K562 (cell line): Measurements from ENCODE around the gene RDH13. TPM values are rescaled to one million over a fixed set of nuclear protein-coding genes. Genes with fewer than 3 reads are reported as not detected.
A peak's percentile ranks its signal among the peaks of the same experiment; 100 is the strongest.

Experiments used
- BACH1 ChIP-seq: fragments of 200-800 bp; sonication (Bioruptor generic); IDR thresholded peaks from 2 replicates; pipeline ENCODE4 v1.6.1; 2016; ENCODE audit warnings: missing genetic modification characterization, missing compliant biosample characterization
- BCL6 ChIP-seq: fragments of 250-450 bp; sonication (Bioruptor Pico); IDR thresholded peaks from 2 replicates; pipeline ENCODE4 v1.4.0; 2020
- HMG20B ChIP-seq: fragments of 250-450 bp; sonication (Bioruptor Pico); IDR thresholded peaks from 2 replicates; pipeline ENCODE4 v1.5.0; 2021; ENCODE audit warnings: mild to moderate bottlenecking
- ILF3 ChIP-seq: fragments of 450-650 bp; IDR thresholded peaks from 2 replicates; pipeline ENCODE4 v1.6.1; 2018; ENCODE audit warnings: antibody characterized with exemption, mild to moderate bottlenecking, moderate library complexity, borderline replicate concordance
- KLF1 ChIP-seq: fragments of 450-650 bp; IDR thresholded peaks from 2 replicates; pipeline ENCODE4 v1.6.1; 2016; ENCODE audit warnings: missing genetic modification characterization, missing compliant biosample characterization
- NCOA2 ChIP-seq, 2 experiments: fragments of 450-650 bp; IDR thresholded peaks; 2 replicates each; pipeline ENCODE4 v1.6.1; 2018; ENCODE audit warnings: mild to moderate bottlenecking in 2 of 2, moderate library complexity in 1 of 2; ENCODE audit not compliant: partially characterized antibody in 2 of 2
- POLR2H ChIP-seq: IDR thresholded peaks from 2 replicates; pipeline ENCODE4 v1.6.1; 2016; ENCODE audit warnings: missing genetic modification characterization, low read depth, mild to moderate bottlenecking, control low read depth, missing compliant biosample characterization, moderate library complexity
- RHOXF2B ChIP-seq: fragments of 250-450 bp; sonication (Bioruptor Pico); conservative IDR thresholded peaks from 2 replicates; pipeline ENCODE4 v1.5.1; 2021
- ZNF143 ChIP-seq: sonication (generic); formaldehyde crosslinking; IDR thresholded peaks from 2 replicates; pipeline ENCODE4 v1.9.0; 2022; ENCODE audit warnings: mild to moderate bottlenecking, missing genetic modification reagents
- ZNF263 ChIP-seq: sonication (generic); formaldehyde crosslinking; IDR thresholded peaks from 2 replicates; pipeline ENCODE4 v1.8.0; 2022; ENCODE audit warnings: mild to moderate bottlenecking, missing genetic modification reagents, borderline replicate concordance
- ZNF586 ChIP-seq: fragments of 450-650 bp; formaldehyde crosslinking; conservative IDR thresholded peaks from 2 replicates; pipeline ENCODE4 v1.4.0; 2020; ENCODE audit warnings: mild to moderate bottlenecking, moderate library complexity
- polyA plus RNA-seq, 8 experiments: library from polyadenylated mRNA; depleted of rRNA in 4 of 8; stranded (reverse) in 5 of 8; unstranded in 3 of 8; fragments of >200 nt; fragmentation: Nextera tagmentation in 2 of 8; fragmentation: Illumina TruSeq in 1 of 8; extraction: Ambion mirVana in 2 of 8; extraction: Trizol in 1 of 8; gene quantifications; 2 replicates each; pipeline versions ENCODE4 v1.2.1 to v1.2.3, GENCODE V29; 2011 to 2014; ENCODE audit warnings: inconsistent platforms in 1 of 8, missing spikeins in 1 of 8
- total RNA-seq, 7 experiments: library from RNA; depleted of rRNA in 6 of 7; stranded (reverse); fragments of >200 nt in 6 of 7; fragmentation: Illumina TruSeq in 2 of 7; extraction: Trizol in 2 of 7; gene quantifications; 2 replicates each; pipeline versions ENCODE4 v1.2.1 to v1.2.3, GENCODE V29; 2011 to 2021; ENCODE audit warnings: low replicate concordance in 1 of 7
- TF ChIP-seq, protein P1 (sequence below): fragments of 250-450 bp; sonication (Bioruptor Pico); IDR thresholded peaks from 2 replicates; pipeline ENCODE4 v1.8.0; 2021; ENCODE audit warnings: mild to moderate bottlenecking, moderate library complexity
- TF ChIP-seq, protein P2 (sequence below), 3 experiments: fragments of 200-800 bp in 1 of 3; sonication (Bioruptor generic) in 1 of 3; sonication (generic) in 1 of 3; formaldehyde crosslinking in 1 of 3; IDR thresholded peaks; 2 replicates each; pipeline versions ENCODE4 v1.6.1 to v1.8.0; 2016 to 2022; ENCODE audit warnings: mild to moderate bottlenecking in 2 of 3, missing compliant biosample characterization in 2 of 3, missing genetic modification characterization in 2 of 3, missing genetic modification reagents in 1 of 3
- TF ChIP-seq, protein P3 (sequence below): fragments of 450-650 bp; formaldehyde crosslinking; conservative IDR thresholded peaks from 2 replicates; pipeline ENCODE4 v1.4.0; 2022; ENCODE audit warnings: mild to moderate bottlenecking, missing genetic modification characterization
- TF ChIP-seq, protein P4 (sequence below): sonication (generic); formaldehyde crosslinking; IDR thresholded peaks from 2 replicates; pipeline ENCODE4 v1.8.1; 2023; ENCODE audit warnings: mild to moderate bottlenecking, missing genetic modification reagents
- TF ChIP-seq, protein P5 (sequence below): fragments of 450-650 bp; conservative IDR thresholded peaks from 2 replicates; pipeline ENCODE4 v1.6.1; 2016; ENCODE audit warnings: missing genetic modification characterization, low read depth, mild to moderate bottlenecking, control low read depth, missing compliant biosample characterization

Gene RDH13
- total and polyA plus RNA-seq, 9 of the 15 experiments (the other 6 are each of a cell fraction or from before 2014, with no cell fraction given) = 7.5 to 70.3 (median 39.5) TPM

DNA sequence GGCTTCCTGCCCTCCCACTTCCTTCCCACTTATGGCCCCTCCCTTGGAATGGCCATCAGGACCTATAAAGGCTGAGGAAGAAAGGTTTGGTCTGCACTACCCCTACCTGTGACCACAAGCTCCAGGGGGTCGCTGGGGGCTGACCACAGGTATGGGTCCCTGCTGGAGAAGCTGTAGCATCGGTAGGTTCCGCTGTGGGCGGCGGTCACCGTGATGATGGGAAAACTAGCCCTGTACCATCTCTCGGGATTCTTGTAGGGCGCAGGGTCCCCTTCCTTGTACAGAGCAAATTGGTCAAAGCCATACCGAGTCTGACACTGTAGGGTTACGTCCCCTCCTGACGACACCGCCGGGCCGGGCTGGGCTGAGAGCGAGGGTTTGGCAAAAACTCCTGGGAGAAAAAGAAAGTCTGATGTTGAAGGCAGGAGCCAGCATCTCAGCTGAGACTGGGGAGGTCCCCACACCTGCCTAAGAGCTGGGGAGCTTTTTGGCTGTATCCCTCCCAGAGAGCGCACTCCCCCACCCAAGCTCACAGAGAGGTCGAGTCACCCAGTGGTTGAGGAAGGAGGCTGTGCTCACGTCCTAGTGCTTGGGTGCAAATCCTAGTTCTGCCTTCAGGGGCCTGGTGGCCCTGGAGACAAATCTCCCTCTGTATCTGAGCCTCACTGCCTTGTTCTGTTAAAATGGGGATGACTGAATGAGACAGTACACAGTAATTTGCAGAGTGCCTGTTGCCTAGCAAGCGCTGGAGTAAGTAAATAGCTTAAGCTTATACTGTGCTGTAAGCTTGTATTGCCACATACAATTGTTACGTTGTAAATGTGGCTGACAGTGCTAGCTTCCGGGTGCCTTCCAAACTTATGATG lies 35.2 kb downstream of the RDH13 start (continued):
- TF ChIP-seq, protein P1, sequence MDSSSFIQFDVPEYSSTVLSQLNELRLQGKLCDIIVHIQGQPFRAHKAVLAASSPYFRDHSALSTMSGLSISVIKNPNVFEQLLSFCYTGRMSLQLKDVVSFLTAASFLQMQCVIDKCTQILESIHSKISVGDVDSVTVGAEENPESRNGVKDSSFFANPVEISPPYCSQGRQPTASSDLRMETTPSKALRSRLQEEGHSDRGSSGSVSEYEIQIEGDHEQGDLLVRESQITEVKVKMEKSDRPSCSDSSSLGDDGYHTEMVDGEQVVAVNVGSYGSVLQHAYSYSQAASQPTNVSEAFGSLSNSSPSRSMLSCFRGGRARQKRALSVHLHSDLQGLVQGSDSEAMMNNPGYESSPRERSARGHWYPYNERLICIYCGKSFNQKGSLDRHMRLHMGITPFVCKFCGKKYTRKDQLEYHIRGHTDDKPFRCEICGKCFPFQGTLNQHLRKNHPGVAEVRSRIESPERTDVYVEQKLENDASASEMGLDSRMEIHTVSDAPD (CRISPR knock-in tag) = no peak
- no peak for TF ChIP-seq ZNF586 (CRISPR knock-in tag)
- TF ChIP-seq ZNF143 (CRISPR knock-in tag) = no peak
- no peak for TF ChIP-seq ILF3
- TF ChIP-seq, protein P2, sequence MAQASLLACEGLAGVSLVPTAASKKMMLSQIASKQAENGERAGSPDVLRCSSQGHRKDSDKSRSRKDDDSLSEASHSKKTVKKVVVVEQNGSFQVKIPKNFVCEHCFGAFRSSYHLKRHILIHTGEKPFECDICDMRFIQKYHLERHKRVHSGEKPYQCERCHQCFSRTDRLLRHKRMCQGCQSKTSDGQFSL (CRISPR knock-in tag; IDR thresholded peaks at IDR 0.05) = peak; percentile 30; the same call in 1 of the 2 replicates
- TF ChIP-seq, protein P2 (tag; IDR thresholded peaks at IDR 0.05) = peak in 1 of 2 experiments; percentile 38; a peak in 2 of 4 replicates
- TF ChIP-seq, protein P3, sequence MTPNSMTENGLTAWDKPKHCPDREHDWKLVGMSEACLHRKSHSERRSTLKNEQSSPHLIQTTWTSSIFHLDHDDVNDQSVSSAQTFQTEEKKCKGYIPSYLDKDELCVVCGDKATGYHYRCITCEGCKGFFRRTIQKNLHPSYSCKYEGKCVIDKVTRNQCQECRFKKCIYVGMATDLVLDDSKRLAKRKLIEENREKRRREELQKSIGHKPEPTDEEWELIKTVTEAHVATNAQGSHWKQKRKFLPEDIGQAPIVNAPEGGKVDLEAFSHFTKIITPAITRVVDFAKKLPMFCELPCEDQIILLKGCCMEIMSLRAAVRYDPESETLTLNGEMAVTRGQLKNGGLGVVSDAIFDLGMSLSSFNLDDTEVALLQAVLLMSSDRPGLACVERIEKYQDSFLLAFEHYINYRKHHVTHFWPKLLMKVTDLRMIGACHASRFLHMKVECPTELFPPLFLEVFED (CRISPR knock-in tag) = no peak
- TF ChIP-seq HMG20B (CRISPR knock-in tag) = no peak
- no peak for TF ChIP-seq BCL6 (CRISPR knock-in tag)
- no peak for TF ChIP-seq BACH1 (tag)
- no peak for TF ChIP-seq NCOA2 (IDR thresholded peaks at IDR 0.05; ENCODE audit: partially characterized antibody in 2 of 2)
- TF ChIP-seq RHOXF2B (CRISPR knock-in tag) = no peak
- peak; percentile 27; the same call in 1 of the 2 replicates for TF ChIP-seq POLR2H (tag)
- TF ChIP-seq ZNF263 = peak; percentile 58; the same call in 1 of the 2 replicates
- TF ChIP-seq, protein P4, sequence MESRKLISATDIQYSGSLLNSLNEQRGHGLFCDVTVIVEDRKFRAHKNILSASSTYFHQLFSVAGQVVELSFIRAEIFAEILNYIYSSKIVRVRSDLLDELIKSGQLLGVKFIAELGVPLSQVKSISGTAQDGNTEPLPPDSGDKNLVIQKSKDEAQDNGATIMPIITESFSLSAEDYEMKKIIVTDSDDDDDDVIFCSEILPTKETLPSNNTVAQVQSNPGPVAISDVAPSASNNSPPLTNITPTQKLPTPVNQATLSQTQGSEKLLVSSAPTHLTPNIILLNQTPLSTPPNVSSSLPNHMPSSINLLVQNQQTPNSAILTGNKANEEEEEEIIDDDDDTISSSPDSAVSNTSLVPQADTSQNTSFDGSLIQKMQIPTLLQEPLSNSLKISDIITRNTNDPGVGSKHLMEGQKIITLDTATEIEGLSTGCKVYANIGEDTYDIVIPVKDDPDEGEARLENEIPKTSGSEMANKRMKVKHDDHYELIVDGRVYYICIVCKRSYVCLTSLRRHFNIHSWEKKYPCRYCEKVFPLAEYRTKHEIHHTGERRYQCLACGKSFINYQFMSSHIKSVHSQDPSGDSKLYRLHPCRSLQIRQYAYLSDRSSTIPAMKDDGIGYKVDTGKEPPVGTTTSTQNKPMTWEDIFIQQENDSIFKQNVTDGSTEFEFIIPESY (CRISPR knock-in tag) = no peak
- TF ChIP-seq, protein P5, sequence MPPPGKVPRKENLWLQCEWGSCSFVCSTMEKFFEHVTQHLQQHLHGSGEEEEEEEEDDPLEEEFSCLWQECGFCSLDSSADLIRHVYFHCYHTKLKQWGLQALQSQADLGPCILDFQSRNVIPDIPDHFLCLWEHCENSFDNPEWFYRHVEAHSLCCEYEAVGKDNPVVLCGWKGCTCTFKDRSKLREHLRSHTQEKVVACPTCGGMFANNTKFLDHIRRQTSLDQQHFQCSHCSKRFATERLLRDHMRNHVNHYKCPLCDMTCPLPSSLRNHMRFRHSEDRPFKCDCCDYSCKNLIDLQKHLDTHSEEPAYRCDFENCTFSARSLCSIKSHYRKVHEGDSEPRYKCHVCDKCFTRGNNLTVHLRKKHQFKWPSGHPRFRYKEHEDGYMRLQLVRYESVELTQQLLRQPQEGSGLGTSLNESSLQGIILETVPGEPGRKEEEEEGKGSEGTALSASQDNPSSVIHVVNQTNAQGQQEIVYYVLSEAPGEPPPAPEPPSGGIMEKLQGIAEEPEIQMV (tag) = no peak
- TF ChIP-seq KLF1 = no peak
